Naive thymus-derived CD4-positive, alpha-beta T cell (primary cell): Measurements from ENCODE around the gene AGFG1. TPM values are rescaled to one million over a fixed set of nuclear protein-coding genes. Genes with fewer than 3 reads are reported as not detected.

Experiments
- ATAC-seq: fragments of 150-1000 bp; cut with Tn5 transposase; 2 replicates; pipeline ENCODE4 v1.10.0; 2021; ENCODE audit warnings: mild to moderate bottlenecking, moderate library complexity
- CTCF ChIA-PET: fragments of 350-600 bp; sonication (Branson Sonifier 250); formaldehyde crosslinking; loops from one replicate; lab custom pipeline; 2021; ENCODE audit warnings: antibody characterized with exemption; lab: Charles Lee
- POLR2A ChIA-PET: fragments of 350-600 bp; sonication (Branson Sonifier 250); formaldehyde crosslinking; loops from one replicate; lab custom pipeline; 2021; ENCODE audit warnings: antibody characterized with exemption, inconsistent platforms; lab: Charles Lee
- DNase-seq, 9 donors: peaks; one replicate each; pipeline versions ENCODE4 v3.0.0 to v3.0.0-alpha.2; 2020 to 2022; ENCODE audit warnings: mixed read lengths in 1 of 9
- H3K27ac ChIP-seq: one replicate; pipeline ENCODE4 v1.7.0; 2013; ENCODE audit warnings: mild to moderate bottlenecking, low read depth, low read length, moderate library complexity
- H3K27me3 ChIP-seq, 2 donors: one replicate each; pipeline ENCODE4 v1.7.0; 2013; ENCODE audit warnings: low read length in 2 of 2, mild to moderate bottlenecking in 2 of 2, moderate library complexity in 2 of 2; ENCODE audit not compliant: control insufficient read depth in 2 of 2, insufficient read depth in 2 of 2
- H3K36me3 ChIP-seq, 3 experiments: 1 replicate in 2 of 3; 2 replicates in 1 of 3; pipeline ENCODE4 v1.7.0; 2013; ENCODE audit warnings: low read length in 3 of 3, mild to moderate bottlenecking in 3 of 3, moderate library complexity in 1 of 3; ENCODE audit not compliant: insufficient read depth in 3 of 3, control insufficient read depth in 2 of 3
- H3K4me1 ChIP-seq, 2 donors: one replicate each; pipeline ENCODE4 v1.7.0; 2013; ENCODE audit warnings: low read length in 2 of 2, mild to moderate bottlenecking in 2 of 2, moderate library complexity in 1 of 2; ENCODE audit not compliant: control insufficient read depth in 2 of 2, insufficient read depth in 2 of 2
- H3K4me3 ChIP-seq: 2 replicates; pipeline ENCODE4 v1.7.0; 2013; ENCODE audit warnings: mild to moderate bottlenecking, low read length
- H3K9me3 ChIP-seq, 3 experiments: 1 replicate in 2 of 3; 2 replicates in 1 of 3; pipeline ENCODE4 v1.7.0; 2013; ENCODE audit warnings: low read length in 3 of 3; ENCODE audit not compliant: control insufficient read depth in 2 of 3
- H3K27ac Mint-ChIP-seq, 9 donors: one replicate each; pipeline ENCODE4 v1.8.0; 2020 to 2022; ENCODE audit warnings: mixed read lengths in 9 of 9, mild to moderate bottlenecking in 8 of 9, moderate library complexity in 5 of 9, inconsistent platforms in 2 of 9
- H3K27me3 Mint-ChIP-seq, 5 donors: one replicate each; pipeline ENCODE4 v1.8.0; 2021 to 2022; ENCODE audit warnings: mixed read lengths in 5 of 5, mild to moderate bottlenecking in 1 of 5
- H3K36me3 Mint-ChIP-seq, 5 donors: one replicate each; pipeline ENCODE4 v1.8.0; 2020 to 2022; ENCODE audit warnings: mixed read lengths in 5 of 5, mild to moderate bottlenecking in 3 of 5, inconsistent platforms in 1 of 5
- H3K4me1 Mint-ChIP-seq, 7 donors: one replicate each; pipeline ENCODE4 v1.8.0; 2020 to 2022; ENCODE audit warnings: mixed read lengths in 7 of 7, mild to moderate bottlenecking in 3 of 7, inconsistent platforms in 1 of 7
- H3K4me3 Mint-ChIP-seq, 10 donors: one replicate each; pipeline ENCODE4 v1.8.0; 2020 to 2022; ENCODE audit warnings: mild to moderate bottlenecking in 10 of 10, mixed read lengths in 10 of 10, moderate library complexity in 6 of 10, inconsistent platforms in 2 of 10
- H3K9me3 Mint-ChIP-seq, 11 donors: one replicate each; pipeline ENCODE4 v1.8.0; 2020 to 2022; ENCODE audit warnings: mixed read lengths in 11 of 11, mild to moderate bottlenecking in 4 of 11, inconsistent platforms in 1 of 11, moderate library complexity in 1 of 11
- intact Hi-C, 2 donors: fragments of 100-400 bp; cut with micrococcal nuclease; formaldehyde crosslinking; loops; one replicate each; pipeline ENCODE4 v1.15.1; 2023
- polyA plus RNA-seq, 2 donors: library from polyadenylated mRNA; unstranded; fragments of 300-500 nt; fragmentation: Illumina TruSeq; gene quantifications; one replicate each; pipeline ENCODE4 v1.2.3, GENCODE V29; 2021
- total RNA-seq, 6 experiments: library from RNA in 5 of 6; stranded (reverse) in 5 of 6; gene quantifications; 1 replicate in 5 of 6; 2 replicates in 1 of 6; pipeline ENCODE4 v1.2.3 and lab custom pipeline; 2021 to 2026

AGFG1 gene
- total and polyA plus RNA-seq, 7 experiments from 2014 or later = 10.6 to 84.5 (median 55.4) TPM

DNA sequence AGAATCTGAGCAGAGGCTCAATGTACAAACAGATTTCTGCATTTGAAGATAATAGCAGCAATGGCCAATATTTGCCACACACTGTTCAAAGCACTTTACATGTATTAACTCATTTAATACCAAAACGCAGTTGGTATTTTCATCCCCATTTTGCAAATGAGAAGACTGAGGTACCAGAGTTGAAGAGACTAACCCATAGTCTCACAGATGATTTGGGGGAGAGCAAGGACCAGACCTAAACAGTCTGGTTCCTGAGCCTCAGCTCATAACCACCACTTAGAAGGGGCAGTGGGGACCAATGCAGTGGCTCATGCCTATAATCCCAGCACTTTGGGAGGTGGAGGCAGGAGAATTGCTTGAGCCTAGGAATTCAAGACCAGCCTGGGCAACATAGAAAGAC lies 18.1 kb upstream of the AGFG1 start:
- Mint-ChIP-seq H3K27me3 (no peaks in the 10 kb centered on the region), H3K4me3 (no peak overlapping the region), H3K27ac (no peak overlapping the region), H3K9me3 (no peaks in the 10 kb centered on the region), H3K36me3 (no peaks in the 10 kb centered on the region), H3K4me1 (peaks cover 3 to 19% (median 11%) of the 10 kb centered on the region in 7 donors)
- no peak overlapping the region for H3K27ac ChIP-seq
- no peaks in the 10 kb centered on the region for H3K36me3 ChIP-seq
- ChIA-PET POLR2A (no interaction called here), CTCF (no interaction called here)
- H3K4me1 ChIP-seq = no peaks in the 10 kb centered on the region
- H3K27me3 ChIP-seq = no peaks in the 10 kb centered on the region
- no peak for DNase-seq
- intact Hi-C loops = no loop called here
- H3K9me3 ChIP-seq = no peaks in the 10 kb centered on the region
- no peak overlapping the region for H3K4me3 ChIP-seq
- no peak for ATAC-seq

DNA sequence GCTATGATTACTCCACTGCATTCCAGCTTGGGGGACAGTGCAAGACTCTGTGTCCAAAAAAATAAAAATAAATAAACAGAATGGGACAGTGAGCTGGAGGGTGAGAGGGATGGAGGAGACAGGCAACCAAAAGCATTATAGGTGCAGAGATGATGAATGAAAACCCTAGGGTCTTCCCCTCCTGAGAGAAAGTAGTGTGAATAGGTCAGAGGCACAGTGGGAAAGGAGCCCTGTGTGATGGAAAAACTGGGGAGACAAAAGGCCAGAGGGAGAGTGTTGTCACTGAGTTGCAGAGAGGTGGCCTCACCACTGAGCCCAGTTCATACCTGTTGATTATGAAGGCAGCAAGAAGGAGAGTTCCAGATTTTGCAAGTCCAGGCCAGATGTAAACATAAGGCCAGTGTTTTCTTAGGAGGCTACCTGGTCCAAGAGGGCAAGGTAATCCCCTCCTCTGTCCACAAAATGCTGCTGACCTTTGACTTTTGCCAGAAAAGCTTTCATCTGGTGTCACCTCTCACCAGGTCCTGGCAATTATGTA lies 17.6 kb upstream of the AGFG1 start:
- Histone ChIP-seq H3K4me1 (peaks cover 0 to under 1% of the 10 kb centered on the region in 2 donors), H3K9me3 (no peaks in the 10 kb centered on the region), H3K27me3 (no peaks in the 10 kb centered on the region), H3K36me3 (no peaks in the 10 kb centered on the region), H3K27ac (no peak overlapping the region), H3K4me3 (no peak overlapping the region)
- DNase-seq (no peak), ATAC-seq (no peak)
- Mint-ChIP-seq H3K4me1 (peaks cover 3 to 21% (median 16%) of the 10 kb centered on the region in 7 donors), H3K9me3 (no peaks in the 10 kb centered on the region), H3K4me3 (no peak overlapping the region), H3K36me3 (no peaks in the 10 kb centered on the region), H3K27ac (peak overlapping the region in 1 of 9 donors; percentile 55), H3K27me3 (no peaks in the 10 kb centered on the region)
- POLR2A ChIA-PET = no interaction called here
- CTCF ChIA-PET = no interaction called here
- intact Hi-C loops = no loop called here

DNA sequence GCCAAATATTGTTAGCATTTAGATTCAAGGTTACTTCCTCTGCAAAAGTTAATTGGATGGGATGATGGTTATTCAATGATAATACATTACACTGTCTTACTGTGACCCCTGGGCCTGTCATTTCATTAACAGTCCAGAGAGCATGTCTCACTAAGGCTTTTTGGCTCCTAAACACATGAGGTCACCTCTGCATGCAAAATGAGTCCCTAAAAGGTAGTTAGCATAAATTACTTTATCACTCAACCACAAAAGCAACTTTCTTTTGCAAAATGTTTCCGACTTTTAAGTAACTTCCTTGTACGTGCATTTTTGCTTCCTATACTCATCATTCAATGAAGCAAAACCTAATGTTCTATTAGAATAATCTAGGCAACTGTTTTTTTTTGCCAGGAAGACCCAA lies 16.8 kb upstream of the AGFG1 start:
- Mint-ChIP-seq H3K36me3 (no peaks in the 10 kb centered on the region), H3K4me3 (no peak overlapping the region), H3K27ac (no peak overlapping the region), H3K9me3 (no peaks in the 10 kb centered on the region), H3K27me3 (no peaks in the 10 kb centered on the region), H3K4me1 (peaks cover 8 to 28% (median 23%) of the 10 kb centered on the region in 7 donors)
- DNase-seq (no peak), ATAC-seq (no peak)
- H3K9me3 ChIP-seq = no peaks in the 10 kb centered on the region
- H3K36me3 ChIP-seq = no peaks in the 10 kb centered on the region
- no peak overlapping the region for H3K27ac ChIP-seq
- ChIA-PET POLR2A (no interaction called here), CTCF (no interaction called here)
- H3K4me3 ChIP-seq = no peak overlapping the region
- intact Hi-C loops = no loop called here
- peaks cover under 1 to 8% of the 10 kb centered on the region in 2 donors for H3K4me1 ChIP-seq
- no peaks in the 10 kb centered on the region for H3K27me3 ChIP-seq

- ATAC-seq (no peak), DNase-seq (no peak)
- H3K27ac ChIP-seq = no peak overlapping the region
- peak overlapping the region in 1 of 9 donors; percentile 6 for H3K27ac Mint-ChIP-seq
- H3K36me3 ChIP-seq = no peaks in the 10 kb centered on the region
- H3K27me3 Mint-ChIP-seq = no peaks in the 10 kb centered on the region
- H3K4me3 ChIP-seq = no peak overlapping the region
- intact Hi-C loops = no loop called here
- CTCF ChIA-PET = no interaction called here
- H3K4me3 Mint-ChIP-seq = no peak overlapping the region
- no peaks in the 10 kb centered on the region for H3K9me3 Mint-ChIP-seq
- no peaks in the 10 kb centered on the region for H3K36me3 Mint-ChIP-seq
- H3K27me3 ChIP-seq = no peaks in the 10 kb centered on the region
- peaks cover 8 to 16% of the 10 kb centered on the region in 2 donors for H3K4me1 ChIP-seq
- POLR2A ChIA-PET = no interaction called here
- H3K4me1 Mint-ChIP-seq = peaks cover 16 to 33% (median 30%) of the 10 kb centered on the region in 7 donors
- no peaks in the 10 kb centered on the region for H3K9me3 ChIP-seq
Measured at GRCh38 chr2:227456102-227456501, 15.9 kb upstream of the AGFG1 start.

DNA sequence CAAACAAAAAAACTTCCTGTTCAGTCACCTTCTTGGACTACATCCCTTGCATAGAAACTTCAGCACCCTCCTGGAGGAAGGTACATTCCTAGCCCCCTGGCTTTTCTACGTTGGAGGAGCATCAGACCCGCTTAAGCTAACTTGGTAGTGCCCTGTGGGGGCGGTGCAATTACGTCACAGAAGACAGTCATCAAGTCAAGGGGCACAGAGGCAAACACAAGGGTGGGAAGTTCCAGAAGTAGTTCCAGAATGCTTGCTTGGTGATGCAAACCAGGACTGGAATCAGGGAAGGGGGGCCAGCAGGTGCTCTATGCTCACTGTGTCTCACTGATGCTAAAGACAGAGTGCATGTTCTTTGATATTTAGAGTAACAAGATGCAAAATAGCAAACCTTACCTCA lies 15.2 kb upstream of the AGFG1 start:
- H3K4me3 ChIP-seq = no peak overlapping the region
- Mint-ChIP-seq H3K36me3 (no peaks in the 10 kb centered on the region), H3K27me3 (no peaks in the 10 kb centered on the region), H3K27ac (no peak overlapping the region), H3K4me1 (peaks cover 19 to 37% (median 33%) of the 10 kb centered on the region in 7 donors), H3K9me3 (no peaks in the 10 kb centered on the region), H3K4me3 (no peak overlapping the region)
- ChIA-PET CTCF (interaction anchor here (0.8 kb wide), 1 partner anchor 18 kb away, joined by 3 read pairs; no protein-coding TSS in a partner anchor), POLR2A (no interaction called here)
- DNase-seq (no peak), ATAC-seq (no peak)
- H3K9me3 ChIP-seq = no peaks in the 10 kb centered on the region
- no peaks in the 10 kb centered on the region for H3K27me3 ChIP-seq
- H3K4me1 ChIP-seq = peaks cover 8 to 19% of the 10 kb centered on the region in 2 donors
- no peaks in the 10 kb centered on the region for H3K36me3 ChIP-seq
- H3K27ac ChIP-seq = no peak overlapping the region
- intact Hi-C loops = no loop called here

GRCh38 chr2:227460070-227460485 lies 11.9 kb upstream of the AGFG1 start:
- peaks cover 31 to 52% of the 10 kb centered on the region in 2 donors for H3K4me1 ChIP-seq
- no peaks in the 10 kb centered on the region for H3K9me3 ChIP-seq
- no peaks in the 10 kb centered on the region for H3K36me3 ChIP-seq
- ChIA-PET POLR2A (no interaction called here), CTCF (no interaction called here)
- intact Hi-C loops = loop anchor here (2.0 to 5.0 kb wide), 2 partner anchors 49 to 98 kb away; no protein-coding TSS in a partner anchor
- Mint-ChIP-seq H3K4me1 (peaks cover 36 to 68% (median 64%) of the 10 kb centered on the region in 7 donors), H3K9me3 (no peaks in the 10 kb centered on the region), H3K4me3 (peak overlapping the region; percentile 6 to 74 (median 58)), H3K27ac (peak overlapping the region in 6 of 9 donors; percentile 5 to 76 (median 37)), H3K27me3 (no peaks in the 10 kb centered on the region), H3K36me3 (no peaks in the 10 kb centered on the region)
- H3K27ac ChIP-seq = no peak overlapping the region
- DNase-seq (peak in 8 of 9 donors; percentile 16 to 61 (median 34)), ATAC-seq (peak; percentile 78)
- no peaks in the 10 kb centered on the region for H3K27me3 ChIP-seq
- no peak overlapping the region for H3K4me3 ChIP-seq

GRCh38 chr2:227460833-227461232 lies 11.1 kb upstream of the AGFG1 start:
- no peaks in the 10 kb centered on the region for H3K36me3 Mint-ChIP-seq
- CTCF ChIA-PET = no interaction called here
- H3K27ac Mint-ChIP-seq = peak overlapping the region in 1 of 9 donors; percentile 9
- Histone ChIP-seq H3K36me3 (no peaks in the 10 kb centered on the region), H3K4me1 (peaks cover 34 to 59% of the 10 kb centered on the region in 2 donors), H3K4me3 (no peak overlapping the region), H3K27ac (no peak overlapping the region), H3K9me3 (no peaks in the 10 kb centered on the region), H3K27me3 (no peaks in the 10 kb centered on the region)
- ATAC-seq (no peak), DNase-seq (no peak)
- H3K4me1 Mint-ChIP-seq = peaks cover 38 to 74% (median 71%) of the 10 kb centered on the region in 7 donors
- POLR2A ChIA-PET = no interaction called here
- H3K9me3 Mint-ChIP-seq = no peaks in the 10 kb centered on the region
- no peaks in the 10 kb centered on the region for H3K27me3 Mint-ChIP-seq
- intact Hi-C loops = loop anchor here (2.0 to 5.0 kb wide), 2 partner anchors 50 to 99 kb away; no protein-coding TSS in a partner anchor
- H3K4me3 Mint-ChIP-seq = peak overlapping the region in 5 of 10 donors; percentile 15 to 74 (median 72)
